ENCODE data around the gene TMEM198.

The TMEM198 gene

GRCh38 chr2:219508971-219509779 lies 34.7 kb upstream of the TMEM198 start:
- TF ChIP-seq ZNF8 (CRISPR knock-in tag; IDR thresholded peaks at IDR 0.05) (no peak), TOX (CRISPR knock-in tag; IDR thresholded peaks at IDR 0.05; ENCODE audit: borderline replicate concordance) (no peak), ZC3H10 (CRISPR knock-in tag; IDR thresholded peaks at IDR 0.05) (no peak), CSRNP3 (CRISPR knock-in tag; IDR thresholded peaks at IDR 0.05) (no peak), CREB5 (CRISPR knock-in tag; IDR thresholded peaks at IDR 0.05; ENCODE audit: low read depth) (no peak), GLIS3 (CRISPR knock-in tag; IDR thresholded peaks at IDR 0.05) (no peak), POU6F1 (CRISPR knock-in tag; IDR thresholded peaks at IDR 0.05; ENCODE audit: borderline replicate concordance, low read depth) (no peak), ISL1 (CRISPR knock-in tag; IDR thresholded peaks at IDR 0.05) (no peak), ZFP3 (CRISPR knock-in tag; IDR thresholded peaks at IDR 0.05) (no peak), PPARA (CRISPR knock-in tag; IDR thresholded peaks at IDR 0.05; ENCODE audit: borderline replicate concordance) (no peak), TCF4 (CRISPR knock-in tag; IDR thresholded peaks at IDR 0.05; ENCODE audit: borderline replicate concordance) (no peak), OSR1 (CRISPR knock-in tag; IDR thresholded peaks at IDR 0.05) (no peak), ARNTL (CRISPR knock-in tag; IDR thresholded peaks at IDR 0.05; ENCODE audit: borderline replicate concordance, low read depth) (no peak), ZFP30 (CRISPR knock-in tag; IDR thresholded peaks at IDR 0.05) (no peak), ESRRG (CRISPR knock-in tag; IDR thresholded peaks at IDR 0.05) (no peak), RARB (CRISPR knock-in tag; IDR thresholded peaks at IDR 0.05) (no peak), CSDC2 (CRISPR knock-in tag; IDR thresholded peaks at IDR 0.05) (no peak), ZNF70 (CRISPR knock-in tag; IDR thresholded peaks at IDR 0.05) (no peak)
- peak; percentile 50 for ATAC-seq

- peak; percentile 88 for ATAC-seq
- TF ChIP-seq TCF4 (CRISPR knock-in tag; IDR thresholded peaks at IDR 0.05; ENCODE audit: borderline replicate concordance) (no peak), ZNF70 (CRISPR knock-in tag; IDR thresholded peaks at IDR 0.05) (no peak), ZC3H10 (CRISPR knock-in tag; IDR thresholded peaks at IDR 0.05) (no peak), SNAI2 (CRISPR knock-in tag; IDR thresholded peaks at IDR 0.05) (no peak), GLIS3 (CRISPR knock-in tag; IDR thresholded peaks at IDR 0.05) (no peak), CREB5 (CRISPR knock-in tag; IDR thresholded peaks at IDR 0.05; ENCODE audit: low read depth) (no peak), PATZ1 (CRISPR knock-in tag; IDR thresholded peaks at IDR 0.05; ENCODE audit: borderline replicate concordance) (no peak), ISL1 (CRISPR knock-in tag; IDR thresholded peaks at IDR 0.05) (no peak), PPARA (CRISPR knock-in tag; IDR thresholded peaks at IDR 0.05; ENCODE audit: borderline replicate concordance) (no peak), ZNF8 (CRISPR knock-in tag; IDR thresholded peaks at IDR 0.05) (no peak), POU6F1 (CRISPR knock-in tag; IDR thresholded peaks at IDR 0.05; ENCODE audit: borderline replicate concordance, low read depth) (no peak), BACH2 (CRISPR knock-in tag; IDR thresholded peaks at IDR 0.05; ENCODE audit: borderline replicate concordance) (no peak), ZNF565 (CRISPR knock-in tag; conservative IDR thresholded peaks at IDR 0.05; ENCODE audit: low read depth) (no peak), ARNTL (CRISPR knock-in tag; IDR thresholded peaks at IDR 0.05; ENCODE audit: borderline replicate concordance, low read depth) (no peak), OSR1 (CRISPR knock-in tag; IDR thresholded peaks at IDR 0.05) (no peak), TOX (CRISPR knock-in tag; IDR thresholded peaks at IDR 0.05; ENCODE audit: borderline replicate concordance) (no peak), TSHZ2 (CRISPR knock-in tag; IDR thresholded peaks at IDR 0.05) (no peak), ESRRG (CRISPR knock-in tag; IDR thresholded peaks at IDR 0.05) (no peak), RARB (CRISPR knock-in tag; IDR thresholded peaks at IDR 0.05) (no peak)
Measured at GRCh38 chr2:219509780-219510511, 33.9 kb upstream of the TMEM198 start.
